Astrocyte of the cerebellum (primary cell): ENCODE data around the gene TMEM240.
A peak's percentile ranks its signal among the peaks of the same experiment; 100 is the strongest.

Source experiments
- DNase-seq: peaks from one replicate; pipeline ENCODE4 v3.0.0-alpha.2; 2011; ENCODE audit warnings: low read depth
- H3K4me3 ChIP-seq: 2 replicates; pipeline ENCODE4 v1.5.1; 2011; ENCODE audit warnings: mild to moderate bottlenecking, low read depth, low read length, moderate library complexity
- in situ Hi-C: cut with HindIII; loops from 2 replicates; pipeline ENCODE4 v1.10.0; 2017; ENCODE audit warnings: low sequenced_read_pairs
- TF ChIP-seq, protein P1 (sequence below): IDR thresholded peaks from 2 replicates; pipeline ENCODE4 v1.5.1; 2012; ENCODE audit warnings: low read length, low read depth, moderate library complexity, mild to moderate bottlenecking; ENCODE audit errors: missing control alignments

Gene TMEM240

DNA sequence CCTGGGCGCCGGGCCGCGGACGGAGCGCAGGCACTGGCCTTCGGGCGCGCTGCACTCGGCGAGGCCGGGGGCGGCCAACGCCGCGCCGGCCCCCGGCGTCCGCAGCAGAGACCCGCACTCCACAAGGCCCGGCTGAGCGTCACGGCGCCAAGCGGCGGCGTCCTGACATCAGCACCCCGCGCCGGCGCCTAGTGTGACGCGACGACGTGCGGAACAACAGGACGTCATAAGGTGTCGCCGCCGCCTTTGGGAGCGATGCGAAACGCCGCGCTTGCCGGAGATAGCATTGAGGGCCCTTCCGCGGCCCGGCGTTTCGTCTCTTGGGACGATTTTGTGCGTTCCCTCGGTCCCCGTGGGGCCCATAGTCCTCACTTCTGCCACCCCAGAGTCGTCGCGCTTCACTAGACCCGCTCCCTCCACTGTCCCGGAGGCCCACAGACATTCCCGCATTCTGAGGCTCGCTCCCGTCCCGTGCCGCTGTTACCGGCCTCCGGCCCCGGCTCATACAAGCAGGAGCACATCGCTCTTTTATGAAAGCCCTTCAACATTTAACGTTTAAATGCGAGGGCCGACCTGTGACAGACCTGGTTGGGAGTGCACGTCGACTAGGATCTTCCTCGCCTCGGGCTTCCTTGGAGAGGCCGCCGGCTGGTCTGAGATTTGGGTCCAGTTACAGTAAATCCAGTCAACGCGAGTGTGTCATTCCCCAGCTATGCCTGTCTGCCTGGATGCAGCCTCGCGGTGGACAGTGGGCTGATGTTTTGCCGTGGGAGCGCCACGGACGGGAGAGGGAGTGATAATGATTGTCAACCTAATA, 34.5 kb upstream of the TMEM240 start, which contains the start of gene SSU72:
Gene SSU72, minus strand, starts transcription at position 143 of the 817 bp plus-strand sequence. CDS start 306 bp downstream, outside the sequence.
- TF ChIP-seq, protein P1, sequence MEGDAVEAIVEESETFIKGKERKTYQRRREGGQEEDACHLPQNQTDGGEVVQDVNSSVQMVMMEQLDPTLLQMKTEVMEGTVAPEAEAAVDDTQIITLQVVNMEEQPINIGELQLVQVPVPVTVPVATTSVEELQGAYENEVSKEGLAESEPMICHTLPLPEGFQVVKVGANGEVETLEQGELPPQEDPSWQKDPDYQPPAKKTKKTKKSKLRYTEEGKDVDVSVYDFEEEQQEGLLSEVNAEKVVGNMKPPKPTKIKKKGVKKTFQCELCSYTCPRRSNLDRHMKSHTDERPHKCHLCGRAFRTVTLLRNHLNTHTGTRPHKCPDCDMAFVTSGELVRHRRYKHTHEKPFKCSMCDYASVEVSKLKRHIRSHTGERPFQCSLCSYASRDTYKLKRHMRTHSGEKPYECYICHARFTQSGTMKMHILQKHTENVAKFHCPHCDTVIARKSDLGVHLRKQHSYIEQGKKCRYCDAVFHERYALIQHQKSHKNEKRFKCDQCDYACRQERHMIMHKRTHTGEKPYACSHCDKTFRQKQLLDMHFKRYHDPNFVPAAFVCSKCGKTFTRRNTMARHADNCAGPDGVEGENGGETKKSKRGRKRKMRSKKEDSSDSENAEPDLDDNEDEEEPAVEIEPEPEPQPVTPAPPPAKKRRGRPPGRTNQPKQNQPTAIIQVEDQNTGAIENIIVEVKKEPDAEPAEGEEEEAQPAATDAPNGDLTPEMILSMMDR, result no peak
- H3K4me3 ChIP-seq, result peak within 1 kb of the TSS; percentile 99
- in situ Hi-C loops, result no loop called here
- DNase-seq, result peak; percentile 83

DNA sequence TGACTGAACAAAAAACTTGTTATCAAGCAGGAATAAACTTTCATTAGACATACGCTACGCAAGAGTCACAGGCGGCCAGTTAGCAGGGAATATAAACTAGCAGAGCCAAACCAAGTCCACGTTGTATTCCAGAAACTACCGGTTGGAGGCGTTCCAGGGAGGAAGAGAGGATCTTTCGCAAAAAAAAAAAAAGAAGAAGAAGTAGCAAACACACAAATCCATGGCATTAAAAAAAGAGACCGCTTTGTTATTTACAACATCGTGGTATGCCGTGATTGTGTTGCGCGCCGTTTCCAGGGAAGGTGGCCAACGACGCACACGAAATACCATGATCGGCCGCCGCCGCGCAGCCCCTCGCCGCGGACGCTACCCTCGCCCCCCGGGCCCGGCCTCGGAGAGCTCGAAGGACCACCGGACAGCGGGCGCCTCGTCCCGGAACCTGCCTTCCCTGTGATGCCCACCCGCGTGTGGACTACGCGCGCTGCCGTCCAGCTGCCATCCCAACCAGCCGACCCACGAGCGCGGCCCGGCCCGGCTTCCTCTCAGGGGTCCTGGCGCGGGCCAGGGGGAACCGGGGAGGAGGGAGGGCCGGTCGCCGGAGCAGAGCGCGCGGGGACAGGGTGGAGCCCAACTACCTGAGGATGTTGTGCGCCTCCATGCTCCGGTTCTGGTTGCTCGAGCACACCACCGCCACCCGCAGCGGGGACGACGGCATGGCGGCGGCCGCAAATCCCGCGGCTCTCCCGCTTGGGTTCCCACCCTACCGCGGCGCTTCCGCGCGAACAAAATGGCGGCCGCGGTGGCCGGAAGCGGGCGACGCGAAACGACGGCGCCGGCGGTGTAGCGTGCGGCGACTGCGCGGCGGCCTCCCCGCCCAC, 33.7 kb upstream of the TMEM240 start:
- TF ChIP-seq, protein P1, result peak; percentile 22
- peak overlapping the region; percentile 99 for H3K4me3 ChIP-seq
- in situ Hi-C loops, result no loop called here
- peak; percentile 24 for DNase-seq

DNA sequence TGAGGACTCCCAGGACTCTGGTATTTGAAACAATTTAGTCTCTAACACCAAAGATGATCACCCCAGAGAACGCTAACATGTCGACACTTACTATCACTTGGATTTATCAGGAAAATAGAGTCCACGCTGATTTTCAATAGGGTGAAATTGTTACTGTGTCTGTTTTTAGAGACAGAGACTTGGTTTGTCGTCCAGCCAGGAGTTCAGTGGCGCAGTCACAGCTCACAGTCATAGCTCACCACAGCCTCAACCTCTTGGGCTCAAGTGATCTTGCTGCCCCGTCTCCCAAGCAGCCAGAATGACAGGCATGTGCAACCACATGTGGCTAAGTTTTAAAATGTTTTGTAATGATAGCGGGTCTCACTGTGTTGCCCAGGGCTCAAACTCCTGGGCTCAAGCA, 28.9 kb upstream of the TMEM240 start:
- no peak overlapping the region for H3K4me3 ChIP-seq
- no peak for DNase-seq
- TF ChIP-seq, protein P1, result no peak
- in situ Hi-C loops, result no loop called here

DNA sequence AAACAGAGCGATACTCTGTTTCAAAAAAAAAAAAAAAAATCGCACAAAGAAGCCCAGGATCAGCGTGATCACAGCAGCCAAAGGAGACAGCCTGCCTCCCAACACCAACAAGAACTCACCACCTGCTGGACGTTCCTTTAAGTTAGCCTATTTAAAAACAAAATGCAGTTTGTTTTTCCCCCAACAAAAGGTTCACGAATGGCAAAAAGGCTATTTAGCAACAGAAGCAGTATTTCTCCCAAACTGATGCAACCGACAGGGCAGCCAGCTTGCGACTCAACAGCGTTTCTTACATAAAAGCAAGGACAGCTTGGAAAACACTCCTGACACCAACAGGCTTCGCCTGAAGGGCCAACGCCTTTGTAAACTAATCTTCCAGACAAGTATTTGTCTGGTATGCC, 27.5 kb upstream of the TMEM240 start:
- TF ChIP-seq, protein P1, result no peak
- in situ Hi-C loops, result no loop called here
- no peak for DNase-seq
- H3K4me3 ChIP-seq, result no peak overlapping the region

DNA sequence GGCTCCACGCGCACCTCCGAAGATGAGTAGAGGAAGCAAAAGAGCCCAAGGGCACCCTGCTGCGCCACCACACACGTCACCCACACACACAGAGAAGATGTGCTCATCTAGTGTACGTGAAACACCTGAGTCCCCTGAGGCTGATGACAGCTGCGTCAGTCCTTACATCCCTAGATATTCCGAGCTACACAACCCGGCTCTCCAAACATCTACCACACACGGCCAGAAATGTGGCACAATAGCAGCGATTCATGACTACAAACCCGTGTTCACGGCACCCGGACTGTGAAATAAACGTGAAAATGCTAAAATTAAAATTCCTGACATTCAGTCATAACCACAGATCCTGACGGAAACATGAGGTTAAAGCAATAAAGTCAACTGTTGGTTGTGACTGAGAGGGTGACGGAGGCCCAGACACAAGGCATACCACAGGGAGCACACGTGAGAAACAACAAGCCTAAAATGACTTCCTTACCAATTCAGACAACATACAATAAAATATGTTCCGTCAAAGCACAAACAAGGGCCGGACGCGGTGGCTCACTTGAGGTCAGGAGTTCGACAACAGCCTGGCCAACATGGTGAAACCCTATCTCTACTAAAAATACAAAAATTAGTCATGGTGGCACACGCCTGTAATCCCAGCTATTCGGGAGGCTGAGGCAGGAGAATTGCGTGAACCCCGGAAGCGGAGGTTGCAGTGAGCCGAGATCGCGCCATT, 26.9 kb upstream of the TMEM240 start:
- TF ChIP-seq, protein P1, result no peak
- in situ Hi-C loops, result no loop called here
- no peak overlapping the region for H3K4me3 ChIP-seq
- no peak for DNase-seq

DNA sequence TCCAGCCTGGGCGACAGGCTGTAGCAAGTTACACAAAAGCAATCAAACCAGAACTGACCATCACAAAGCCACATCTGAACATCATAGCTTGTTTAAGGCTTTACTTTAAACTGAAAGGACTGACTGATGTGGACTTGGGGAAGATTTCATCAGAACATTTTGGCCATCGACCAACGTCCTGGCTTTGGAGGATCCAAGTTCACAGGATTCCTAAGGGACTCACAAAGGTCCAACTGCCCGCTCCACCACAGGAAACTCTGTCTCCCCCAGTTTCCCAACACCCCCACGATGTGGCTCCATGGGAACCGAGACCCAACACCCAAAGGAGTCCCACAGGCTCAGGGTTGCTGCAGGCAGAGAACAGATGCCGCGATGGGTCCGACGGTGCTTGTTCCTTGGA, 24.9 kb upstream of the TMEM240 start:
- TF ChIP-seq, protein P1, result no peak
- in situ Hi-C loops, result no loop called here
- no peak overlapping the region for H3K4me3 ChIP-seq
- DNase-seq, result no peak
